B cell (primary cell): ENCODE data around the gene PIM2. TPM values are rescaled to one million over a fixed set of nuclear protein-coding genes. Genes with fewer than 3 reads are reported as not detected.
A peak's percentile ranks its signal among the peaks of the same experiment; 100 is the strongest.

ENCODE experiments used
- ATAC-seq: fragments of 200-7000 bp; cut with Tn5 transposase; one replicate; pipeline ENCODE4 v1.10.0; 2021; ENCODE audit warnings: low read depth, mild to moderate bottlenecking, moderate number of reproducible peaks, moderate library complexity
- CTCF ChIA-PET: fragments of 350-600 bp; sonication (Branson Sonifier 250); formaldehyde crosslinking; loops from one replicate; lab custom pipeline; 2021; ENCODE audit warnings: antibody characterized with exemption, inconsistent platforms; lab: Charles Lee
- POLR2A ChIA-PET: fragments of 350-600 bp; sonication (Branson Sonifier 250); formaldehyde crosslinking; loops from one replicate; lab custom pipeline; 2021; ENCODE audit warnings: antibody characterized with exemption; lab: Charles Lee
- DNase-seq: peaks from one replicate; pipeline ENCODE4 v3.0.0; 2013
- H2AFZ ChIP-seq: 2 replicates; pipeline ENCODE4 v1.6.1; 2012; ENCODE audit warnings: mild to moderate bottlenecking, low read depth, low read length; ENCODE audit not compliant: insufficient read depth, poor library complexity, severe bottlenecking
- H3K27ac ChIP-seq, 2 donors: 1 replicate in 1 of 2; 2 replicates in 1 of 2; pipeline ENCODE4 v1.5.1; 2012 to 2013; ENCODE audit warnings: low read length in 2 of 2, mild to moderate bottlenecking in 2 of 2, moderate library complexity in 1 of 2
- H3K27me3 ChIP-seq, 4 experiments: fragments of 200-600 bp in 1 of 4; sonication (generic) in 1 of 4; replicated peaks in 1 of 4; 1 replicate in 2 of 4; 2 replicates in 2 of 4; pipeline versions ENCODE4 v1.6.1 to v1.7.0; 2013 to 2016; ENCODE audit warnings: low read length in 3 of 4, mild to moderate bottlenecking in 2 of 4, mixed read lengths in 1 of 4, moderate library complexity in 1 of 4; ENCODE audit not compliant: insufficient read depth in 4 of 4, control insufficient read depth in 3 of 4; ENCODE audit errors: control extremely low read depth in 1 of 4
- H3K36me3 ChIP-seq, 2 experiments: replicated peaks in 1 of 2; 1 replicate in 1 of 2; 2 replicates in 1 of 2; pipeline versions ENCODE4 v1.6.1 to v1.7.1; 2013; ENCODE audit warnings: low read length in 1 of 2; ENCODE audit not compliant: insufficient read depth in 2 of 2, control insufficient read depth in 1 of 2; ENCODE audit errors: control extremely low read depth in 1 of 2, extremely low read depth in 1 of 2
- H3K4me1 ChIP-seq, 2 donors: fragments of 200-600 bp in 1 of 2; sonication (generic) in 1 of 2; 1 replicate in 1 of 2; 2 replicates in 1 of 2; pipeline versions ENCODE4 v1.5.1 to v1.6.1; 2013 to 2017; ENCODE audit warnings: low read length in 2 of 2; ENCODE audit not compliant: control insufficient read depth in 2 of 2, insufficient read depth in 2 of 2
- H3K4me2 ChIP-seq: replicated peaks from 2 replicates; pipeline ENCODE3; 2012; ENCODE audit warnings: mild to moderate bottlenecking, low read depth, low read length; ENCODE audit not compliant: poor library complexity, severe bottlenecking
- H3K4me3 ChIP-seq, 5 experiments: fragments of 200-600 bp in 1 of 5; sonication (generic) in 1 of 5; 1 replicate in 3 of 5; 2 replicates in 2 of 5; pipeline versions ENCODE4 v1.5.1 to v1.7.0; 2011 to 2016; ENCODE audit warnings: low read length in 4 of 5, mild to moderate bottlenecking in 4 of 5, low read depth in 2 of 5, control low read depth in 1 of 5, moderate library complexity in 1 of 5; ENCODE audit not compliant: insufficient read depth in 1 of 5; ENCODE audit errors: control extremely low read depth in 1 of 5, extremely low read depth in 1 of 5
- H3K79me2 ChIP-seq: fragments of 200-600 bp; sonication (generic); one replicate; pipeline ENCODE4 v1.6.0; 2016; ENCODE audit warnings: low read length; ENCODE audit not compliant: control insufficient read depth, insufficient read depth
- H3K9ac ChIP-seq: fragments of 200-600 bp; sonication (generic); 2 replicates; pipeline ENCODE4 v1.6.1; 2017; ENCODE audit warnings: mild to moderate bottlenecking, low read length, moderate library complexity
- H3K9me3 ChIP-seq, 3 donors: one replicate each; pipeline versions ENCODE4 v1.6.1 to v1.7.1; 2013; ENCODE audit warnings: low read length in 2 of 3; ENCODE audit not compliant: control insufficient read depth in 2 of 3, insufficient read depth in 1 of 3; ENCODE audit errors: control extremely low read depth in 1 of 3
- H4K20me1 ChIP-seq: 2 replicates; pipeline ENCODE4 v1.6.0; 2012; ENCODE audit warnings: mild to moderate bottlenecking, low read length; ENCODE audit not compliant: insufficient read depth, control insufficient read depth, poor library complexity, severe bottlenecking
- H3K27ac Mint-ChIP-seq: one replicate; pipeline ENCODE4 v1.8.0; 2021; ENCODE audit warnings: mixed read lengths
- H3K27me3 Mint-ChIP-seq: one replicate; pipeline ENCODE4 v1.8.0; 2021; ENCODE audit warnings: mixed read lengths
- H3K4me1 Mint-ChIP-seq: one replicate; pipeline ENCODE4 v1.8.0; 2021; ENCODE audit warnings: mixed read lengths
- H3K4me3 Mint-ChIP-seq: one replicate; pipeline ENCODE4 v1.8.0; 2021; ENCODE audit warnings: mixed read lengths
- H3K9me3 Mint-ChIP-seq: one replicate; pipeline ENCODE4 v1.8.0; 2022; ENCODE audit warnings: mixed read lengths; ENCODE audit not compliant: insufficient read depth
- EZH2 ChIP-seq: IDR thresholded peaks from 2 replicates; pipeline ENCODE4 v1.6.1; 2012; ENCODE audit warnings: borderline replicate concordance, low read depth, mild to moderate bottlenecking, moderate library complexity, low read length; ENCODE audit not compliant: insufficient read depth, poor library complexity, severe bottlenecking
- WGBS: methylation state at CpG from one replicate; pipeline ENCODE4 v1.1.5; 2013; ENCODE audit warnings: missing lambda C conversion rate; ENCODE audit not compliant: insufficient coverage; 5-methylcytosine and 5-hydroxymethylcytosine counted together
- intact Hi-C: fragments of 100-400 bp; cut with micrococcal nuclease; formaldehyde crosslinking; loops from one replicate; pipeline ENCODE4 v1.10.0; 2022
- polyA plus RNA-seq: library from polyadenylated mRNA; depleted of rRNA; stranded (reverse); fragments of >200 nt; gene quantifications from 2 replicates; pipeline ENCODE4 v1.2.3, GENCODE V29; 2012
- total RNA-seq, 2 donors: library from RNA; stranded (reverse); fragments of 120-200 nt in 1 of 2; gene quantifications; 1 replicate in 1 of 2; 2 replicates in 1 of 2; pipeline versions ENCODE4 v1.2.3 to v1.2.4, GENCODE V29; 2013 to 2022
- TF ChIP-seq, protein P1 (sequence below): fragments of 200-600 bp; IDR thresholded peaks from one replicate; pipeline ENCODE4 v1.8.0; 2022; ENCODE audit warnings: antibody characterized with exemption, mild to moderate bottlenecking

Gene PIM2
- total and polyA plus RNA-seq, 2 donors (not counting 1 experiment from before 2014, with no cell fraction given) = 276 to 315 TPM

DNA sequence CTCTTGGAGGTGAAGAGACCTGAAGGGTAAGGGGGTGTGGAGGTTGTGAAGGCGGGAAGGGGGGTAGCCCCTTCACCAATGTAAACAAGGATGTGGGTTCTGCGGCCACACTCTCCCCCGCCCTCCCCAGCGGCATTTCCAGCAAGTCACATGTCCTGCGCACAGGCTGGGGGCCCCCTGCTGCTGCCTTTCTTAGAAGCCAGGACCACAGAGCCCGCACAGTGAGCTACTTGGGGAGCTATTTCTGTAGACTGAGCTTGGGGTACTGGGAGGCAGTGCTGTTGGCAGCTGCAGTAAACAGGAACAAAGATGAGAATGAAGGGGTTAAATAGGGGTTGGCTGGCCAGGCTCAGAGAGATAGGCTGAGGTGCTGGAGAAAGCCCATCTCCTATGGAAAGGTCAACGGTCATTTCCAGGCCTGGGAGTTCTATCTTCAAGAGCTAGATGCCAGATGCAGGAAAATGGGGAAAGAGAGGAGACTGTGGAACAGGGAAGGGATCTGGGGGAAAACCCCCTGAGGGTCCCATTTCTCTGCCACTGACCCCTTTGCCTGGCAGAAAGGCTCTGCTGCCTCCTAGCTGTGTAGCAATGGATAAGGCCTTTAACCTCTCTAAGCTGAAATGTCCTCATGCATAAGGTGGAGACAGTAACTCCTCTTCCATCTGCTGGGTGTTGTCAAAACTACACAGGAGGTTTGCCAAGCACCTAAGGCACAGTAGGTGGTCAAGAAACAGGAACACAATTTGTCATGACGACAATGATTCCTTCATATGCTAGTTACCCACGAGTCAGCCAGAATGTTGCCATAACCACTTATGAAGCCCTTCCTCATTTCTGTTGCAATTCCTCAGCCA, 18.5 kb upstream of the PIM2 start:
- ChIA-PET POLR2A (interaction anchor here (0.5 to 5.6 kb wide), 13 partner anchors 10 to 398 kb away, joined by 3 to 101 read pairs (median 4); partner anchors contain the start of genes GRIPAP1, HDAC6, OTUD5 and PIM2), CTCF (interaction anchor here (0.7 to 3.7 kb wide), 14 partner anchors 9 to 289 kb away, joined by 3 to 30 read pairs (median 5); partner anchors contain the start of genes OTUD5, PIM2, PQBP1 and SLC35A2)
- Histone ChIP-seq H2AFZ (no peak overlapping the region), H4K20me1 (no peaks in the 10 kb centered on the region), H3K4me1 (peaks cover 91 to 97% of the 10 kb centered on the region in 2 donors), H3K27me3 (no peaks in the 10 kb centered on the region), H3K4me2 (peak overlapping the region; percentile 77), H3K4me3 (peak overlapping the region in 4 of 5 experiments; percentile 33 to 57 (median 36)), H3K79me2 (peaks cover 38% of the 10 kb centered on the region), H3K27ac (peak overlapping the region; percentile 99), H3K9ac (peak overlapping the region; percentile 69), H3K9me3 (no peaks in the 10 kb centered on the region), H3K36me3 (peaks cover 0 to 21% of the 10 kb centered on the region in 2 experiments)
- peak overlapping the region; percentile 99 for H3K27ac Mint-ChIP-seq
- peaks cover 82% of the 10 kb centered on the region for H3K4me1 Mint-ChIP-seq
- intact Hi-C loops = loop anchor here (1.0 to 10.0 kb wide), 9 partner anchors 20 to 363 kb away; partner anchors contain the start of genes HDAC6, RBM3, TFE3 and WDR13
- WGBS = 0% methylated on average over 4 of the region's 9 CpGs
- H3K27me3 Mint-ChIP-seq = no peaks in the 10 kb centered on the region
- H3K4me3 Mint-ChIP-seq = peak overlapping the region; percentile 84
- ATAC-seq (peak; percentile 58), DNase-seq (peak; percentile 90)
- TF ChIP-seq, protein P1, sequence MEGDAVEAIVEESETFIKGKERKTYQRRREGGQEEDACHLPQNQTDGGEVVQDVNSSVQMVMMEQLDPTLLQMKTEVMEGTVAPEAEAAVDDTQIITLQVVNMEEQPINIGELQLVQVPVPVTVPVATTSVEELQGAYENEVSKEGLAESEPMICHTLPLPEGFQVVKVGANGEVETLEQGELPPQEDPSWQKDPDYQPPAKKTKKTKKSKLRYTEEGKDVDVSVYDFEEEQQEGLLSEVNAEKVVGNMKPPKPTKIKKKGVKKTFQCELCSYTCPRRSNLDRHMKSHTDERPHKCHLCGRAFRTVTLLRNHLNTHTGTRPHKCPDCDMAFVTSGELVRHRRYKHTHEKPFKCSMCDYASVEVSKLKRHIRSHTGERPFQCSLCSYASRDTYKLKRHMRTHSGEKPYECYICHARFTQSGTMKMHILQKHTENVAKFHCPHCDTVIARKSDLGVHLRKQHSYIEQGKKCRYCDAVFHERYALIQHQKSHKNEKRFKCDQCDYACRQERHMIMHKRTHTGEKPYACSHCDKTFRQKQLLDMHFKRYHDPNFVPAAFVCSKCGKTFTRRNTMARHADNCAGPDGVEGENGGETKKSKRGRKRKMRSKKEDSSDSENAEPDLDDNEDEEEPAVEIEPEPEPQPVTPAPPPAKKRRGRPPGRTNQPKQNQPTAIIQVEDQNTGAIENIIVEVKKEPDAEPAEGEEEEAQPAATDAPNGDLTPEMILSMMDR = peak; percentile 67
- TF ChIP-seq EZH2 = no peak
- no peaks in the 10 kb centered on the region for H3K9me3 Mint-ChIP-seq
